ENCODE results near the gene HACL1. TPM values are rescaled to one million over a fixed set of nuclear protein-coding genes. Genes with fewer than 3 reads are reported as not detected.

Gene HACL1
- total RNA-seq, 1 experiment from 2014 or later = 25.5 TPM

DNA sequence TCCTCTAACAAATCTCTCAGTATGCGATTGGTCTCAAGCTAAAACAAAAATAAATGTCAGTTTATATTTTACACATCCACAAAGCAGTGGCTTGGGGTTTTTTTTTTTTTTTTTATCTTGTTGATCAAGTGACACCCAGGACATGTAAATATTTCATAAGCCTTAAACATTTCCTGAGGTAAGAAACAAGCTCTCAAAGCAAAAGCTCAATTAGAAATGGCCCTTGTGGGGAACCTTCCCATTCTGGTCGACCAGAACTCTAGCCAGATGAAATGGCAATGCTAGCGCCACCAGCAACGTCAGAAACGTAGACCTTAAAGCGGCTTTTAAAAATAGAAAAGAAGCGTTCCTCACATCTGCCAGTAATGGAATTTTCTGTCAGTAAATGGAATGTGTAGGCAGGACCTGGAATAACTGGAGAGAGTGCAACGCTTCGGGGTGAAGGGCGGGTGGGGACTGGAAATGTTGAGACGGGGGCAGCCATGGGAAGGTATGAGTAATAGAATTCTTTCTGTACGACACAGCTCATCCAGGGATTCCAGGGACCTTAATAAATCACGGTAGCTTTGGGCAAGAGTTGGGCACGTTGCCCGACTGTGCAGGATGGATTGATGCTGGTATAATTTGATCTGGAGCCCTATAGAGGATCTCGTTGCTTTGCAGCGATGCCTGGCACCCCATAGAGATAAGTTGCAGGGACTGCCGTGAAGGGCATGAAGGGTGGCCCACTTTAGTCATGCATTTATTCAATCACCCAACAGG lies 44.6 kb upstream of the HACL1 start:
- H3K4me3 ChIP-seq (ENCODE audit: low read length) = peak overlapping the region; percentile 19
- no peak for TF ChIP-seq EZH2phosphoT487 (IDR thresholded peaks at IDR 0.05; ENCODE audit: borderline replicate concordance, low read length)
- TF ChIP-seq CTCF (conservative IDR thresholded peaks at IDR 0.05; ENCODE audit: low read depth, low read length) = no peak
- TF ChIP-seq EZH2 (IDR thresholded peaks at IDR 0.05; ENCODE audit: low read length, unreplicated experiment) = no peak
- TSS peak; percentile 85 for BruUV-seq (replicated peaks)
- no peaks in the 10 kb centered on the region for H3K36me3 ChIP-seq (ENCODE audit: low read depth, low read length)
- intact Hi-C loops (cut with micrococcal nuclease) = loop anchor here (1.0 to 5.0 kb wide), 3 partner anchors 10 to 151 kb away; partner anchors contain the start of gene ANKRD28
- POLR2A ChIA-PET (ENCODE audit: unreplicated experiment) = interaction anchor here (0.5 to 1.1 kb wide), 6 partner anchors 9 to 248 kb away, joined by 3 to 8 read pairs (median 4); no protein-coding TSS in a partner anchor
- CTCF ChIA-PET = interaction anchor here (1.2 kb wide), 1 partner anchor 15 kb away, joined by 4 read pairs; no protein-coding TSS in a partner anchor
- peak overlapping the region; percentile 85 for H3K9ac ChIP-seq (ENCODE audit: low read length)
- no peaks in the 10 kb centered on the region for H4K20me1 ChIP-seq (ENCODE audit: low read length)
- ATAC-seq (peak; percentile 68), DNase-seq (peak; percentile 98)
- peak overlapping the region; percentile 81 for H3K4me2 ChIP-seq (ENCODE audit: low read length)
- H3K9me2 ChIP-seq (replicated peaks; ENCODE audit: low read length) = no peaks in the 10 kb centered on the region
- H2AFZ ChIP-seq (ENCODE audit: low read length) = peak overlapping the region; percentile 10
- no peaks in the 10 kb centered on the region for H3K79me2 ChIP-seq (ENCODE audit: low read length)
- H3K9me3 ChIP-seq (ENCODE audit: low read length) = no peaks in the 10 kb centered on the region
- peaks cover 42% of the 10 kb centered on the region for H3K4me1 ChIP-seq (ENCODE audit: insufficient read depth, low read length)
- H3F3A ChIP-seq (ENCODE audit: low read length, unreplicated experiment) = peaks cover 10% of the 10 kb centered on the region
- peak overlapping the region; percentile 98 for H3K27ac ChIP-seq (ENCODE audit: low read length)
- H3K27me3 ChIP-seq (ENCODE audit: low read length) = no peaks in the 10 kb centered on the region

DNA sequence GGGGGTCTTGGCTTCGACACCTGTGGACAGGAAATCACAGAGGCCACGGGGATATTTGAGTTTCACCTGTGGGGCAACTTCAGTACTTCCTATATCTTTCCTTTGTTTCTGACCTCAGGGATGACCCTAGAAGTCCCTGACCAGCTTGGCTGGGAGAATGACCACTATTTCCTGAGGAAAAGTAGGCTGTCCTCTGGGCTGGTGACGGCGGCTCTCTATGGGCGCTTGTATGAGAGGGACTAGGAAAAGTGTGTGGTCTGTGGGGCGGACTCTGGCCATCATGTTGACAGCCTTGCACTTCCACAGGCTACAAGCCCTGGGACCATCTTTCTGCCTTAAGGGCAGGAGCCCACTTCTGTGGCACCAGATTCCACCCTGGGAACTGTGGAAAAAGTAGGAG lies 43.9 kb upstream of the HACL1 start:
- Histone ChIP-seq H4K20me1 (ENCODE audit: low read length) (no peaks in the 10 kb centered on the region), H3K9me3 (ENCODE audit: low read length) (no peaks in the 10 kb centered on the region), H3K79me2 (ENCODE audit: low read length) (no peaks in the 10 kb centered on the region), H3K4me1 (ENCODE audit: insufficient read depth, low read length) (peaks cover 42% of the 10 kb centered on the region), H3K27me3 (ENCODE audit: low read length) (no peaks in the 10 kb centered on the region), H3K4me2 (ENCODE audit: low read length) (peak overlapping the region; percentile 81), H3K27ac (ENCODE audit: low read length) (peak overlapping the region; percentile 98), H2AFZ (ENCODE audit: low read length) (peak overlapping the region; percentile 10; the same call in 1 of the 2 replicates), H3F3A (ENCODE audit: low read length, unreplicated experiment) (peaks cover 10% of the 10 kb centered on the region), H3K9ac (ENCODE audit: low read length) (peak overlapping the region; percentile 85), H3K9me2 (replicated peaks; ENCODE audit: low read length) (no peaks in the 10 kb centered on the region), H3K36me3 (ENCODE audit: low read depth, low read length) (no peaks in the 10 kb centered on the region), H3K4me3 (ENCODE audit: low read length) (no peak overlapping the region)
- DNase-seq = no peak
- TF ChIP-seq EZH2phosphoT487 (IDR thresholded peaks at IDR 0.05; ENCODE audit: borderline replicate concordance, low read length) (no peak), EZH2 (IDR thresholded peaks at IDR 0.05; ENCODE audit: low read length, unreplicated experiment) (no peak), CTCF (conservative IDR thresholded peaks at IDR 0.05; ENCODE audit: low read depth, low read length) (no peak)
- ChIA-PET POLR2A (ENCODE audit: unreplicated experiment) (interaction anchor here (0.5 to 0.7 kb wide), 2 partner anchors 9 to 11 kb away, joined by 3 to 4 read pairs; no protein-coding TSS in a partner anchor), CTCF (no interaction called here)
- BruUV-seq (replicated peaks) = no TSS peak
- intact Hi-C loops (cut with micrococcal nuclease) = loop anchor here (5.0 kb wide), 1 partner anchor 152 kb away; the partner anchor contains the start of gene ANKRD28
- ATAC-seq = no peak

- no TSS peak for BruUV-seq (replicated peaks)
- CTCF ChIA-PET = no interaction called here
- no peak for DNase-seq
- no peak overlapping the region for H3K27ac ChIP-seq (ENCODE audit: low read length)
- no peak overlapping the region for H3K4me3 ChIP-seq (ENCODE audit: low read length)
- no peaks in the 10 kb centered on the region for H3K79me2 ChIP-seq (ENCODE audit: low read length)
- no peak for ATAC-seq
- no peak overlapping the region for H3K4me2 ChIP-seq (ENCODE audit: low read length)
- no peak overlapping the region for H3K9ac ChIP-seq (ENCODE audit: low read length)
- H2AFZ ChIP-seq (ENCODE audit: low read length) = no peak overlapping the region
- peaks cover 46% of the 10 kb centered on the region for H3K4me1 ChIP-seq (ENCODE audit: insufficient read depth, low read length)
- no peaks in the 10 kb centered on the region for H3K36me3 ChIP-seq (ENCODE audit: low read depth, low read length)
- no peaks in the 10 kb centered on the region for H4K20me1 ChIP-seq (ENCODE audit: low read length)
- TF ChIP-seq EZH2phosphoT487 (IDR thresholded peaks at IDR 0.05; ENCODE audit: borderline replicate concordance, low read length) (no peak), CTCF (conservative IDR thresholded peaks at IDR 0.05; ENCODE audit: low read depth, low read length) (no peak), EZH2 (IDR thresholded peaks at IDR 0.05; ENCODE audit: low read length, unreplicated experiment) (no peak)
- H3F3A ChIP-seq (ENCODE audit: low read length, unreplicated experiment) = peaks cover 9% of the 10 kb centered on the region
- no peaks in the 10 kb centered on the region for H3K27me3 ChIP-seq (ENCODE audit: low read length)
- no peaks in the 10 kb centered on the region for H3K9me3 ChIP-seq (ENCODE audit: low read length)
- H3K9me2 ChIP-seq (replicated peaks; ENCODE audit: low read length) = no peaks in the 10 kb centered on the region
- POLR2A ChIA-PET (ENCODE audit: unreplicated experiment) = no interaction called here
- intact Hi-C loops (cut with micrococcal nuclease) = loop anchor here (10.0 kb wide), 1 partner anchor 606 kb away; no protein-coding TSS in a partner anchor
These were observed 37.5 kb upstream of the HACL1 start for GRCh38 chr3:15638891-15639262.
